CD4-positive, alpha-beta T cell (primary cell): ENCODE results near the gene ADCY2. TPM values are rescaled to one million over a fixed set of nuclear protein-coding genes. Genes with fewer than 3 reads are reported as not detected.

Experiments used
- ATAC-seq: fragments of 200-7000 bp; cut with Tn5 transposase; one replicate; pipeline ENCODE4 v1.10.0; 2022; ENCODE audit warnings: mild to moderate bottlenecking; ENCODE audit not compliant: poor library complexity
- CTCF ChIA-PET: fragments of 350-600 bp; sonication (Branson Sonifier 250); formaldehyde crosslinking; loops from one replicate; lab custom pipeline; 2021; ENCODE audit warnings: antibody characterized with exemption, inconsistent platforms; lab: Charles Lee
- POLR2A ChIA-PET: fragments of 350-600 bp; sonication (Branson Sonifier 250); formaldehyde crosslinking; loops from one replicate; lab custom pipeline; 2021; ENCODE audit warnings: antibody characterized with exemption, inconsistent platforms; lab: Charles Lee
- DNase-seq, 14 experiments: peaks; one replicate each; pipeline ENCODE4 v3.0.0-alpha.2; 2013 to 2020; ENCODE audit warnings: mixed read lengths in 2 of 14
- H3K27ac ChIP-seq, 2 donors: one replicate each; pipeline versions ENCODE4 v1.5.1 to v1.7.0; 2013; ENCODE audit warnings: low read length in 2 of 2, low read depth in 1 of 2, mild to moderate bottlenecking in 1 of 2
- H3K27me3 ChIP-seq, 2 experiments: 1 replicate in 1 of 2; 2 replicates in 1 of 2; pipeline versions ENCODE4 v1.6.1 to v1.7.0; 2013; ENCODE audit warnings: low read length in 2 of 2, control low read depth in 1 of 2, mild to moderate bottlenecking in 1 of 2, moderate library complexity in 1 of 2; ENCODE audit not compliant: insufficient read depth in 2 of 2, control insufficient read depth in 1 of 2
- H3K36me3 ChIP-seq: one replicate; pipeline ENCODE4 v1.6.1; 2013; ENCODE audit warnings: low read length, control low read depth; ENCODE audit not compliant: insufficient read depth
- H3K4me1 ChIP-seq: one replicate; pipeline ENCODE4 v1.6.1; 2013; ENCODE audit warnings: low read length, control low read depth; ENCODE audit not compliant: insufficient read depth
- H3K4me3 ChIP-seq: one replicate; pipeline ENCODE4 v1.5.1; 2013; ENCODE audit warnings: mild to moderate bottlenecking, low read length, moderate library complexity
- H3K9me3 ChIP-seq, 2 experiments: 1 replicate in 1 of 2; 2 replicates in 1 of 2; pipeline versions ENCODE4 v1.6.1 to v1.7.0; 2013; ENCODE audit warnings: low read length in 2 of 2, mild to moderate bottlenecking in 2 of 2, control low read depth in 1 of 2, moderate library complexity in 1 of 2; ENCODE audit not compliant: control insufficient read depth in 1 of 2, insufficient read depth in 1 of 2
- H3K27ac Mint-ChIP-seq: one replicate; pipeline ENCODE4 v1.8.0; 2020; ENCODE audit warnings: mixed read lengths
- H3K27me3 Mint-ChIP-seq: one replicate; pipeline ENCODE4 v1.8.0; 2021; ENCODE audit warnings: mixed read lengths
- H3K36me3 Mint-ChIP-seq: one replicate; pipeline ENCODE4 v1.8.0; 2021; ENCODE audit warnings: low read depth, mixed read lengths
- H3K4me1 Mint-ChIP-seq: one replicate; pipeline ENCODE4 v1.8.0; 2021; ENCODE audit warnings: low read depth, mixed read lengths
- H3K4me3 Mint-ChIP-seq: one replicate; pipeline ENCODE4 v1.8.0; 2020; ENCODE audit warnings: mild to moderate bottlenecking, mixed read lengths
- H3K9me3 Mint-ChIP-seq: one replicate; pipeline ENCODE4 v1.8.0; 2020; ENCODE audit warnings: mixed read lengths
- intact Hi-C, 2 experiments: fragments of 100-400 bp; cut with DNase I in 1 of 2; cut with micrococcal nuclease in 1 of 2; formaldehyde crosslinking; loops; one replicate each; pipeline versions ENCODE4 v1.15.1 to v1.9.0; 2023 to 2025; cut with DNase I, micrococcal nuclease
- total RNA-seq, 174 experiments: library from RNA in 2 of 174; stranded (reverse) in 2 of 174; gene quantifications; one replicate each; pipeline ENCODE4 v1.2.3 and lab custom pipeline; 2021 to 2026
- TF ChIP-seq, protein P1 (sequence below): fragments of 200-600 bp; IDR thresholded peaks from one replicate; pipeline ENCODE4 v1.8.0; 2022; ENCODE audit warnings: antibody characterized with exemption, mild to moderate bottlenecking

ADCY2 gene
- total RNA-seq, 2 experiments from 2014 or later = not detected

DNA sequence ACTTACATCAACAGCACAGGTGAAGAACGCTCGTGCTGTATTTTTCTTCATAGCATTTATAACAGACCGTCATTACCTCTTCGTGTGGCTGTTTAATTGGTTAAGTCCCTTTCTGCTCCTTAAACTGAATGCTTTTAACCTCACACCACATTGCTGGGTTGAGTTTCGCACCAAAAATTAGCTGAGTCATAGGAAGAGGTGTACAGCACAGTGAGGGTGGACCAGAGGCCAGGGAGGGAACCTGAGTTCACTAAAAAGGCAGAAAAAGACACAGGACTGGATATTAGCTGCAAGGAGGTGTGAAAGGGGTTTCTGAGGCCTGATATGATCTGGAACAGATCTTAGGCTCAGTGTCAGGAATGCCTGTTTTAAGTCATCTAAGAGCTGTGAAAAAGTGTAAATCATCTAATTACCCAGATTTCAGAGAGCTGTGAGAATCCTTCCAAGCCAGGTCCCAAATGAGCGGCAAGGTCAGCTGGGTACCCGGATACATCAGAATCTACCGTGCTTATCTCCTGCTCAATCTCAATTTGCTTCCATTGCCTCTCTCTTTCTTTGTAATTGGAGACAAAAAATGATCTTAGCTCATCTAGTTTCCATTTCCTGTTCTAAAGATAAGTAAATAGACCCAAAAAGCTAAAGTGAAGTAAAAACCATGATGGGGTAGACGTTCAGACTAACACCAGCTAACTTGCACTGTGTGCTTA is 462.1 kb downstream of the ADCY2 start:
- H3K36me3 ChIP-seq = peaks cover 34% of the 10 kb centered on the region
- peaks cover 45% of the 10 kb centered on the region for H3K36me3 Mint-ChIP-seq

DNA sequence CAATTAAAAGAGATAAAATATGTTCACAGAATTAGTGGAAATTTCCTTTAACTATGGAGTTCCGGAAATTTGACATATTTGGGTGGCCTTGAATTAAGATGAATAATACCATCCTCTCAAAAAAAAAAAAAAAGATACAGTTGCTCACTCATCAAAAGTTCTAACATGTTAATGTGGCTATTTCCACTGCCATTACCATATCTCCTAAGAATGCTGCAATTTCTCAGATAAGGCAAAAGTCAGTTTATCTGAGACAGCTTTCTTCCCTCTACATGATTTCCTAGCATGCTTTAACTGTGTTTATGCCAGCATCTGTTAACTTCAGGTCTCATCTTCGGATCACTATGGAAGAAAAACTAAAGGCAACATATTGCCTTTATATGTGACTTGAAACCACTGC is 470.3 kb downstream of the ADCY2 start:
- Mint-ChIP-seq H3K27me3 (no peaks in the 10 kb centered on the region), H3K9me3 (no peaks in the 10 kb centered on the region), H3K27ac (no peak overlapping the region), H3K36me3 (peaks cover 57% of the 10 kb centered on the region), H3K4me3 (no peak overlapping the region), H3K4me1 (peaks cover 56% of the 10 kb centered on the region)
- no peak overlapping the region for H3K4me3 ChIP-seq
- DNase-seq = no peak
- intact Hi-C loops = loop anchor here in 1 of 2 experiments (5.0 kb wide), 2 partner anchors 1229 to 1489 kb away; partner anchors contain the start of gene MED10
- peaks cover 20% of the 10 kb centered on the region for H3K4me1 ChIP-seq
- CTCF ChIA-PET = no interaction called here
- TF ChIP-seq, protein P1, sequence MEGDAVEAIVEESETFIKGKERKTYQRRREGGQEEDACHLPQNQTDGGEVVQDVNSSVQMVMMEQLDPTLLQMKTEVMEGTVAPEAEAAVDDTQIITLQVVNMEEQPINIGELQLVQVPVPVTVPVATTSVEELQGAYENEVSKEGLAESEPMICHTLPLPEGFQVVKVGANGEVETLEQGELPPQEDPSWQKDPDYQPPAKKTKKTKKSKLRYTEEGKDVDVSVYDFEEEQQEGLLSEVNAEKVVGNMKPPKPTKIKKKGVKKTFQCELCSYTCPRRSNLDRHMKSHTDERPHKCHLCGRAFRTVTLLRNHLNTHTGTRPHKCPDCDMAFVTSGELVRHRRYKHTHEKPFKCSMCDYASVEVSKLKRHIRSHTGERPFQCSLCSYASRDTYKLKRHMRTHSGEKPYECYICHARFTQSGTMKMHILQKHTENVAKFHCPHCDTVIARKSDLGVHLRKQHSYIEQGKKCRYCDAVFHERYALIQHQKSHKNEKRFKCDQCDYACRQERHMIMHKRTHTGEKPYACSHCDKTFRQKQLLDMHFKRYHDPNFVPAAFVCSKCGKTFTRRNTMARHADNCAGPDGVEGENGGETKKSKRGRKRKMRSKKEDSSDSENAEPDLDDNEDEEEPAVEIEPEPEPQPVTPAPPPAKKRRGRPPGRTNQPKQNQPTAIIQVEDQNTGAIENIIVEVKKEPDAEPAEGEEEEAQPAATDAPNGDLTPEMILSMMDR = no peak
- no peak overlapping the region for H3K27ac ChIP-seq
- no peaks in the 10 kb centered on the region for H3K9me3 ChIP-seq
- POLR2A ChIA-PET = no interaction called here
- ATAC-seq = no peak
- H3K36me3 ChIP-seq = peaks cover 27% of the 10 kb centered on the region
- no peaks in the 10 kb centered on the region for H3K27me3 ChIP-seq

More for the DNA sequence above, 462.1 kb downstream of the ADCY2 start:
- intact Hi-C loops = loop anchor here in 1 of 2 experiments (10.0 kb wide), 2 partner anchors 597 to 1093 kb away; no protein-coding TSS in a partner anchor
- H3K9me3 Mint-ChIP-seq = no peaks in the 10 kb centered on the region
- DNase-seq (peak in 1 of 14 experiments; percentile 13), ATAC-seq (peak; percentile 41)
- Histone ChIP-seq H3K4me1 (peaks cover 12% of the 10 kb centered on the region), H3K27me3 (no peaks in the 10 kb centered on the region), H3K4me3 (no peak overlapping the region), H3K27ac (no peak overlapping the region), H3K9me3 (no peaks in the 10 kb centered on the region)
- H3K27ac Mint-ChIP-seq = peak overlapping the region; percentile 75
- H3K4me1 Mint-ChIP-seq = peaks cover 22% of the 10 kb centered on the region
- TF ChIP-seq, protein P1 = no peak
- CTCF ChIA-PET = interaction anchor here (0.9 to 1.4 kb wide), 3 partner anchors 13 to 29 kb away, joined by 3 to 4 read pairs (median 4); no protein-coding TSS in a partner anchor
- POLR2A ChIA-PET = interaction anchor here (0.5 to 2.2 kb wide), 3 partner anchors 11 to 15 kb away, joined by 3 to 22 read pairs (median 7); partner anchors contain the start of genes FASTKD3 and MTRR
- no peak overlapping the region for H3K4me3 Mint-ChIP-seq
- no peaks in the 10 kb centered on the region for H3K27me3 Mint-ChIP-seq

DNA sequence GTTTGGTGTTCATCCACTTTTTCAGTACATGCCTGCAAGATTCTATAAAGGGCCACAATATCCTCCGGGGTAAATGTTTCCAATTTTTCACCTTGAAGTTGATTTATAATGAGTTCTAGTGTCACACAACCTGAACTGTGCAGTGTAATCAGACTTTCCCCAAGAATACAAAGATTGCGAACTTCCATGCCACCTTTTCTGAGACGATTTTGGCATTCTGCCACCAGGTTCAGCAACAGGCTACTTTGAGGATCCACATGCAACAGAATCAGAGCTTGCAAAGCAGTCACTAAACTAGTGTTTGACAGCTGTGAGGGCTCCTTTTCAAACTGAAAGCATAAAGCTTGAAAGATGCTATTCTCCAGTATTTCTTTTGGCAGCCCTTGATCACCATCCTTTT is 471.3 kb downstream of the ADCY2 start:
- no peak overlapping the region for H3K4me3 ChIP-seq
- CTCF ChIA-PET = no interaction called here
- no peak overlapping the region for H3K27ac ChIP-seq
- POLR2A ChIA-PET = no interaction called here
- TF ChIP-seq, protein P1 = no peak
- H3K36me3 ChIP-seq = peaks cover 19% of the 10 kb centered on the region
- no peaks in the 10 kb centered on the region for H3K27me3 ChIP-seq
- ATAC-seq (no peak), DNase-seq (no peak)
- intact Hi-C loops = loop anchor here in 1 of 2 experiments (5.0 kb wide), 2 partner anchors 1230 to 1490 kb away; partner anchors contain the start of gene MED10
- Mint-ChIP-seq H3K4me1 (peaks cover 67% of the 10 kb centered on the region), H3K27ac (peak overlapping the region; percentile 10), H3K36me3 (peaks cover 58% of the 10 kb centered on the region), H3K4me3 (peak overlapping the region; percentile 93), H3K27me3 (no peaks in the 10 kb centered on the region), H3K9me3 (no peaks in the 10 kb centered on the region)
- peaks cover 26% of the 10 kb centered on the region for H3K4me1 ChIP-seq
- no peaks in the 10 kb centered on the region for H3K9me3 ChIP-seq
